WTC11 (cell line): ENCODE measurements around the gene GABRG2.

Experiments
- ELF4 ChIP-seq: sonication (generic); formaldehyde crosslinking; IDR thresholded peaks from 2 replicates; pipeline ENCODE4 v1.8.1; 2022; ENCODE audit warnings: low read depth, mild to moderate bottlenecking, moderate library complexity, missing genetic modification reagents
- HMGXB4 ChIP-seq: sonication (generic); formaldehyde crosslinking; IDR thresholded peaks from 2 replicates; pipeline ENCODE4 v1.8.1; 2023; ENCODE audit warnings: mild to moderate bottlenecking, moderate library complexity, missing genetic modification reagents
- KAT7 ChIP-seq: sonication (generic); formaldehyde crosslinking; IDR thresholded peaks from 2 replicates; pipeline ENCODE4 v1.8.1; 2023; ENCODE audit warnings: missing genetic modification reagents, mild to moderate bottlenecking, borderline replicate concordance
- MAX ChIP-seq: sonication (generic); formaldehyde crosslinking; IDR thresholded peaks from 2 replicates; pipeline ENCODE4 v1.8.0; 2022; ENCODE audit warnings: mild to moderate bottlenecking, missing genetic modification reagents
- NR3C1 ChIP-seq: sonication (generic); formaldehyde crosslinking; conservative IDR thresholded peaks from 2 replicates; pipeline ENCODE4 v1.8.1; 2023; ENCODE audit warnings: low read depth, mild to moderate bottlenecking, missing genetic modification reagents
- ZNF121 ChIP-seq: sonication (generic); formaldehyde crosslinking; IDR thresholded peaks from 2 replicates; pipeline ENCODE4 v1.8.0; 2023; ENCODE audit warnings: missing genetic modification reagents
- TF ChIP-seq, protein P1 (sequence below): fragments of 200-600 bp; IDR thresholded peaks from 2 replicates; pipeline ENCODE4 v1.8.0; 2022; ENCODE audit warnings: antibody characterized with exemption
- TF ChIP-seq, protein P2 (sequence below): fragments of 250-450 bp; sonication (Bioruptor Pico); IDR thresholded peaks from 2 replicates; pipeline ENCODE4 v1.9.0; 2021; ENCODE audit warnings: moderate library complexity, mild to moderate bottlenecking, inconsistent platforms, borderline replicate concordance
- TF ChIP-seq, protein P3 (sequence below): sonication (generic); formaldehyde crosslinking; IDR thresholded peaks from 2 replicates; pipeline ENCODE4 v1.8.0; 2022; ENCODE audit warnings: mild to moderate bottlenecking, missing genetic modification reagents
- TF ChIP-seq, protein P4 (sequence below): sonication (generic); formaldehyde crosslinking; IDR thresholded peaks from 2 replicates; pipeline ENCODE4 v1.8.0; 2022; ENCODE audit warnings: missing genetic modification reagents

GRCh38 chr5:162154242-162154641, 86.7 kb downstream of the GABRG2 start:
- TF ChIP-seq, protein P1, sequence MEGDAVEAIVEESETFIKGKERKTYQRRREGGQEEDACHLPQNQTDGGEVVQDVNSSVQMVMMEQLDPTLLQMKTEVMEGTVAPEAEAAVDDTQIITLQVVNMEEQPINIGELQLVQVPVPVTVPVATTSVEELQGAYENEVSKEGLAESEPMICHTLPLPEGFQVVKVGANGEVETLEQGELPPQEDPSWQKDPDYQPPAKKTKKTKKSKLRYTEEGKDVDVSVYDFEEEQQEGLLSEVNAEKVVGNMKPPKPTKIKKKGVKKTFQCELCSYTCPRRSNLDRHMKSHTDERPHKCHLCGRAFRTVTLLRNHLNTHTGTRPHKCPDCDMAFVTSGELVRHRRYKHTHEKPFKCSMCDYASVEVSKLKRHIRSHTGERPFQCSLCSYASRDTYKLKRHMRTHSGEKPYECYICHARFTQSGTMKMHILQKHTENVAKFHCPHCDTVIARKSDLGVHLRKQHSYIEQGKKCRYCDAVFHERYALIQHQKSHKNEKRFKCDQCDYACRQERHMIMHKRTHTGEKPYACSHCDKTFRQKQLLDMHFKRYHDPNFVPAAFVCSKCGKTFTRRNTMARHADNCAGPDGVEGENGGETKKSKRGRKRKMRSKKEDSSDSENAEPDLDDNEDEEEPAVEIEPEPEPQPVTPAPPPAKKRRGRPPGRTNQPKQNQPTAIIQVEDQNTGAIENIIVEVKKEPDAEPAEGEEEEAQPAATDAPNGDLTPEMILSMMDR: no peak
- TF ChIP-seq KAT7: no peak
- TF ChIP-seq, protein P2, sequence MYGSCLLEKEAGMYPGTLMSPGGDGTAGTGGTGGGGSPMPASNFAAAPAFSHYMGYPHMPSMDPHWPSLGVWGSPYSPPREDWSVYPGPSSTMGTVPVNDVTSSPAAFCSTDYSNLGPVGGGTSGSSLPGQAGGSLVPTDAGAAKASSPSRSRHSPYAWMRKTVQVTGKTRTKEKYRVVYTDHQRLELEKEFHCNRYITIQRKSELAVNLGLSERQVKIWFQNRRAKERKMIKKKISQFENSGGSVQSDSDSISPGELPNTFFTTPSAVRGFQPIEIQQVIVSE: no peak
- no peak for TF ChIP-seq ZNF121
- TF ChIP-seq NR3C1 (CRISPR knock-in tag): no peak
- TF ChIP-seq, protein P3, sequence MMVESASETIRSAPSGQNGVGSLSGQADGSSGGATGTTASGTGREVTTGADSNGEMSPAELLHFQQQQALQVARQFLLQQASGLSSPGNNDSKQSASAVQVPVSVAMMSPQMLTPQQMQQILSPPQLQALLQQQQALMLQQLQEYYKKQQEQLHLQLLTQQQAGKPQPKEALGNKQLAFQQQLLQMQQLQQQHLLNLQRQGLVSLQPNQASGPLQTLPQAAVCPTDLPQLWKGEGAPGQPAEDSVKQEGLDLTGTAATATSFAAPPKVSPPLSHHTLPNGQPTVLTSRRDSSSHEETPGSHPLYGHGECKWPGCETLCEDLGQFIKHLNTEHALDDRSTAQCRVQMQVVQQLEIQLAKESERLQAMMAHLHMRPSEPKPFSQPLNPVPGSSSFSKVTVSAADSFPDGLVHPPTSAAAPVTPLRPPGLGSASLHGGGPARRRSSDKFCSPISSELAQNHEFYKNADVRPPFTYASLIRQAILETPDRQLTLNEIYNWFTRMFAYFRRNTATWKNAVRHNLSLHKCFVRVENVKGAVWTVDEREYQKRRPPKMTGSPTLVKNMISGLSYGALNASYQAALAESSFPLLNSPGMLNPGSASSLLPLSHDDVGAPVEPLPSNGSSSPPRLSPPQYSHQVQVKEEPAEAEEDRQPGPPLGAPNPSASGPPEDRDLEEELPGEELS (CRISPR knock-in tag): no peak
- TF ChIP-seq HMGXB4 (CRISPR knock-in tag): no peak
- TF ChIP-seq, protein P4, sequence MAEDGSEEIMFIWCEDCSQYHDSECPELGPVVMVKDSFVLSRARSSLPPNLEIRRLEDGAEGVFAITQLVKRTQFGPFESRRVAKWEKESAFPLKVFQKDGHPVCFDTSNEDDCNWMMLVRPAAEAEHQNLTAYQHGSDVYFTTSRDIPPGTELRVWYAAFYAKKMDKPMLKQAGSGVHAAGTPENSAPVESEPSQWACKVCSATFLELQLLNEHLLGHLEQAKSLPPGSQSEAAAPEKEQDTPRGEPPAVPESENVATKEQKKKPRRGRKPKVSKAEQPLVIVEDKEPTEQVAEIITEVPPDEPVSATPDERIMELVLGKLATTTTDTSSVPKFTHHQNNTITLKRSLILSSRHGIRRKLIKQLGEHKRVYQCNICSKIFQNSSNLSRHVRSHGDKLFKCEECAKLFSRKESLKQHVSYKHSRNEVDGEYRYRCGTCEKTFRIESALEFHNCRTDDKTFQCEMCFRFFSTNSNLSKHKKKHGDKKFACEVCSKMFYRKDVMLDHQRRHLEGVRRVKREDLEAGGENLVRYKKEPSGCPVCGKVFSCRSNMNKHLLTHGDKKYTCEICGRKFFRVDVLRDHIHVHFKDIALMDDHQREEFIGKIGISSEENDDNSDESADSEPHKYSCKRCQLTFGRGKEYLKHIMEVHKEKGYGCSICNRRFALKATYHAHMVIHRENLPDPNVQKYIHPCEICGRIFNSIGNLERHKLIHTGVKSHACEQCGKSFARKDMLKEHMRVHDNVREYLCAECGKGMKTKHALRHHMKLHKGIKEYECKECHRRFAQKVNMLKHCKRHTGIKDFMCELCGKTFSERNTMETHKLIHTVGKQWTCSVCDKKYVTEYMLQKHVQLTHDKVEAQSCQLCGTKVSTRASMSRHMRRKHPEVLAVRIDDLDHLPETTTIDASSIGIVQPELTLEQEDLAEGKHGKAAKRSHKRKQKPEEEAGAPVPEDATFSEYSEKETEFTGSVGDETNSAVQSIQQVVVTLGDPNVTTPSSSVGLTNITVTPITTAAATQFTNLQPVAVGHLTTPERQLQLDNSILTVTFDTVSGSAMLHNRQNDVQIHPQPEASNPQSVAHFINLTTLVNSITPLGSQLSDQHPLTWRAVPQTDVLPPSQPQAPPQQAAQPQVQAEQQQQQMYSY (CRISPR knock-in tag): no peak
- no peak for TF ChIP-seq MAX (CRISPR knock-in tag)
- no peak for TF ChIP-seq ELF4 (CRISPR knock-in tag)
